Measurements from ENCODE around the gene MARK3. TPM values are rescaled to one million over a fixed set of nuclear protein-coding genes. Genes with fewer than 3 reads are reported as not detected.

Gene MARK3
- total RNA-seq, 1 experiment from 2014 or later = 78.0 TPM

GRCh38 chr14:103552011-103552845 lies 167.0 kb downstream of the MARK3 start:
- Mint-ChIP-seq H3K9me3 (ENCODE audit: unreplicated experiment) (no peaks in the 10 kb centered on the region), H3K4me3 (ENCODE audit: unreplicated experiment) (no peak overlapping the region), H3K36me3 (ENCODE audit: insufficient read depth, unreplicated experiment) (peaks cover 9% of the 10 kb centered on the region), H3K27ac (ENCODE audit: unreplicated experiment) (no peak overlapping the region), H3K4me1 (ENCODE audit: low read depth, unreplicated experiment) (no peaks in the 10 kb centered on the region), H3K27me3 (ENCODE audit: insufficient read depth, unreplicated experiment) (no peaks in the 10 kb centered on the region)
- H3K4me3 ChIP-seq (ENCODE audit: low read depth, low read length) = no peak overlapping the region
- intact Hi-C loops (cut with micrococcal nuclease; ENCODE audit: unreplicated experiment) = no loop called here
- ChIA-PET CTCF (interaction anchor here (0.9 kb wide), 1 partner anchor 34 kb away, joined by 3 read pairs; no protein-coding TSS in a partner anchor), POLR2A (interaction anchor here (0.6 kb wide), 1 partner anchor 9 kb away, joined by 3 read pairs; no protein-coding TSS in a partner anchor)
- TF ChIP-seq, protein P1, sequence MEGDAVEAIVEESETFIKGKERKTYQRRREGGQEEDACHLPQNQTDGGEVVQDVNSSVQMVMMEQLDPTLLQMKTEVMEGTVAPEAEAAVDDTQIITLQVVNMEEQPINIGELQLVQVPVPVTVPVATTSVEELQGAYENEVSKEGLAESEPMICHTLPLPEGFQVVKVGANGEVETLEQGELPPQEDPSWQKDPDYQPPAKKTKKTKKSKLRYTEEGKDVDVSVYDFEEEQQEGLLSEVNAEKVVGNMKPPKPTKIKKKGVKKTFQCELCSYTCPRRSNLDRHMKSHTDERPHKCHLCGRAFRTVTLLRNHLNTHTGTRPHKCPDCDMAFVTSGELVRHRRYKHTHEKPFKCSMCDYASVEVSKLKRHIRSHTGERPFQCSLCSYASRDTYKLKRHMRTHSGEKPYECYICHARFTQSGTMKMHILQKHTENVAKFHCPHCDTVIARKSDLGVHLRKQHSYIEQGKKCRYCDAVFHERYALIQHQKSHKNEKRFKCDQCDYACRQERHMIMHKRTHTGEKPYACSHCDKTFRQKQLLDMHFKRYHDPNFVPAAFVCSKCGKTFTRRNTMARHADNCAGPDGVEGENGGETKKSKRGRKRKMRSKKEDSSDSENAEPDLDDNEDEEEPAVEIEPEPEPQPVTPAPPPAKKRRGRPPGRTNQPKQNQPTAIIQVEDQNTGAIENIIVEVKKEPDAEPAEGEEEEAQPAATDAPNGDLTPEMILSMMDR (IDR thresholded peaks at IDR 0.05; ENCODE audit: insufficient read depth in 1 of 2, low read depth in 1 of 2, low read length in 1 of 2, severe bottlenecking in 1 of 2, unreplicated experiment in 1 of 2) = no peak
- H3K9me3 ChIP-seq = no peaks in the 10 kb centered on the region
- H3K36me3 ChIP-seq (ENCODE audit: control insufficient read depth, insufficient read depth, low read length) = no peaks in the 10 kb centered on the region
- H3K4me1 ChIP-seq = no peaks in the 10 kb centered on the region
- H3K27me3 ChIP-seq (replicated peaks; ENCODE audit: control insufficient read depth, insufficient read depth, low read length) = no peaks in the 10 kb centered on the region
- no peak for DNase-seq
- no TSS peak for BruUV-seq (replicated peaks)

DNA sequence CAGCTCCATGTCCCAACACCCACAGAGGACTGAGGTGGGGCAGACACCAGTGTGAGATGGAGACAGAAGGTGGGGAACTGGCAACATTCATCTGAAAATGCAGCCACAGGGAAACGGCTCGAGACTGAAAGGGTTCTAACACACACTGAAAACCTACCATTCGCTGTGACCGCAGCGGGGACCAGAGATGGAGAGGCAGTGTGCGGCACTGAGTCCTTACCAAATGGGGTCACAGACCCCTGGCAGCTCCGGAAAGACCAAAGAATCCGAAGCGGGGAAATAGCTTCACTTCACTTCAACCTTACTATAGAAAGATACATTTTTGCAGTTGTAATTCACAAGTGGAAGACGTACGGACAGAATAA lies 167.6 kb downstream of the MARK3 start:
- TF ChIP-seq, protein P1 (IDR thresholded peaks at IDR 0.05; ENCODE audit: insufficient read depth in 1 of 2, low read depth in 1 of 2, low read length in 1 of 2, severe bottlenecking in 1 of 2, unreplicated experiment in 1 of 2) = no peak
- CTCF ChIA-PET = no interaction called here

More for the DNA sequence above, 167.6 kb downstream of the MARK3 start:
- Mint-ChIP-seq H3K4me1 (ENCODE audit: low read depth, unreplicated experiment) (no peaks in the 10 kb centered on the region), H3K36me3 (ENCODE audit: insufficient read depth, unreplicated experiment) (peaks cover 15% of the 10 kb centered on the region), H3K9me3 (ENCODE audit: unreplicated experiment) (no peaks in the 10 kb centered on the region), H3K4me3 (ENCODE audit: unreplicated experiment) (no peak overlapping the region), H3K27me3 (ENCODE audit: insufficient read depth, unreplicated experiment) (no peaks in the 10 kb centered on the region), H3K27ac (ENCODE audit: unreplicated experiment) (no peak overlapping the region)
- no peaks in the 10 kb centered on the region for H3K27me3 ChIP-seq (replicated peaks; ENCODE audit: control insufficient read depth, insufficient read depth, low read length)
- BruUV-seq (replicated peaks) = no TSS peak
- no peak overlapping the region for H3K4me3 ChIP-seq (ENCODE audit: low read depth, low read length)
- DNase-seq = no peak
- intact Hi-C loops (cut with micrococcal nuclease; ENCODE audit: unreplicated experiment) = no loop called here
- POLR2A ChIA-PET = no interaction called here
- no peaks in the 10 kb centered on the region for H3K9me3 ChIP-seq
- H3K36me3 ChIP-seq (ENCODE audit: control insufficient read depth, insufficient read depth, low read length) = no peaks in the 10 kb centered on the region
- H3K4me1 ChIP-seq = no peaks in the 10 kb centered on the region

Other genes with a start within 250 kb of the MARK3 start
- gene EIF5, start 51.2 kb upstream of the MARK3 start, total RNA-seq (2022) = 350 and 392 TPM in 2 replicates
- 611 and 645 TPM in 2 replicates for gene CKB, start 137.4 kb downstream of the MARK3 start, total RNA-seq (2022)
- 20.8 and 22.3 TPM in 2 replicates for gene TRMT61A, start 143.8 kb downstream of the MARK3 start, total RNA-seq (2022)
- gene BAG5, start 177.2 kb downstream of the MARK3 start, total RNA-seq (2022) = 28.9 and 31.6 TPM in 2 replicates
- 40.6 and 50.7 TPM in 2 replicates for gene COA8, start 177.5 kb downstream of the MARK3 start, total RNA-seq (2022)
- gene KLC1, start 243.8 kb downstream of the MARK3 start, total RNA-seq (2022) = 108 and 110 TPM in 2 replicates

Measured in Caco-2 (cell line).